ENCODE measurements around the gene NUPR1.
"Not testable (repeated sequence)": the region's sequence is repeated elsewhere in the genome, so short reads cannot be mapped to it uniquely, and the experiment has no call there.

Gene NUPR1

DNA sequence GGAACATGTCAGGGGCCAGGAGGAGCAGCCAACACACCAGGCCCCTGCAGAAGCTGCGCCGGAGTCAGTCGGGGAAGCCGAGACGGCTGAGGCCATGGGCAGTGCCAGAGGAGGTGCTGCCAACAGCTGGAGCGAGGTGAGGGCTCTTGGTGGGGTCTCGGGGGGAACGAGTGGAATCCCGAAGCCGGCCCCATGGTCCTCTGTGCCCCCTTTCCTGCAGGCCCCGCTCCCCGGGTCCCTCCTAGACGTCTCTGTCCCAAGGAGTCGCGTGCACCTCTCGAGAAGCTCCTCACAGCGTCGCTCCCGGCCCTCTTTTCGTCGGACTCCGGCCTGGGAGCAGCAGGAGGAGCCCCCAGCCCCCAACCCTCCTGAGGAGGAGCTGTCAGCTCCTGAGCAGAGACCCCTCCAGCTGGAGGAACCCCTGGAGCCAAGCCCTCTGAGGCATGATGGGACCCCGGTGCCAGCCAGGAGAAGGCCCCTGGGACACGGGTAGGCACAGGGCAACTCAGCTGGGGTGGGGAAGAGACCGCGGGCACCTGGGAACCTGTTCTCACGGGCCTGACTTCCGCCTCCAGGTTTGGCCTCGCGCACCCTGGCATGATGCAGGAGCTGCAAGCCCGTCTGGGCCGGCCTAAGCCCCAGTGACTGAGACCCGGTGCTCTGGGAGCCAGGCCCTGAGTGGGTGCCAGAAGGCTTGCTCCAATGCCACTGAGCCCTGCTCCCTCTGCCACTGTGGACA is 40.7 kb downstream of the NUPR1 start:
- no peak for DNase-seq

DNA sequence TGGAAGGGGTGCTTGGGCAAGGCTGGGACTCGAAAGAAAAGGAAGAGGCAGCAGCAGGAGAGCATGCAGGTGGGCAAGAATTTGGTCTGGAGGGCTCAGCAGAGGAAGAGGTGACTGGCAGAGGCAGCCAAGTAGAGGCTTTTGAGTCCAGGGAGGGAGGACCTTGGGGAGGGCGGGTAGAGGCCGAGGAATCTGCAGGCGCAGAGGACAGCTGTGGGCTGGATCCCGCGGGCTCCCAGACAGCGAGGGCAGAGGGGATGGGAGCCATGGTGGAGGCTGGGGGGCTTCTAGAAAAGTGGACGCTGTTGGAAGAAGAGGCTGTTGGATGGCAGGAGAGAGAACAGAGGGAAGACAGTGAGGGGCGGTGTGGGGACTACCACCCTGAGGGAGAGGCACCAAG is 41.4 kb downstream of the NUPR1 start:
- no peak for DNase-seq

DNA sequence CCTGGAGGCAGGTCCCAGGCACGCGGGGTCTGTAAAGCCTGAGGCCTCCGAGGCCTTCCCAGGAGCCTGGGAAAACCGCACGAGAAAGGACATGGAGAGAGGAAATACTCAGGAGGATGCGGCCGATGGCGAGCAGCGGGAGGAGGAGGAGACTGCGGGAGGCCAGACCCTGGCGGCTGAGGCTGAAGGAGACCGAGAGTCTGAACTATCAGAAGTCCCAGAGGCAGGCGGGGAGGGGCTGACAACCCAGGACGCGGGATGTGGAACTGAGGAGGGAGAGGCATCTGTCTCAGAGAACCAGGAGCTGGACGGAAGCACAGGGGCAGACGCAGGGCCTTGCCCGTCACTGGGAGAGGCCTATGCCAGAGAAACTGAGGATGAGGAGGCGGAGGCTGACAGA is 41.9 kb downstream of the NUPR1 start:
- no peak for DNase-seq

DNA sequence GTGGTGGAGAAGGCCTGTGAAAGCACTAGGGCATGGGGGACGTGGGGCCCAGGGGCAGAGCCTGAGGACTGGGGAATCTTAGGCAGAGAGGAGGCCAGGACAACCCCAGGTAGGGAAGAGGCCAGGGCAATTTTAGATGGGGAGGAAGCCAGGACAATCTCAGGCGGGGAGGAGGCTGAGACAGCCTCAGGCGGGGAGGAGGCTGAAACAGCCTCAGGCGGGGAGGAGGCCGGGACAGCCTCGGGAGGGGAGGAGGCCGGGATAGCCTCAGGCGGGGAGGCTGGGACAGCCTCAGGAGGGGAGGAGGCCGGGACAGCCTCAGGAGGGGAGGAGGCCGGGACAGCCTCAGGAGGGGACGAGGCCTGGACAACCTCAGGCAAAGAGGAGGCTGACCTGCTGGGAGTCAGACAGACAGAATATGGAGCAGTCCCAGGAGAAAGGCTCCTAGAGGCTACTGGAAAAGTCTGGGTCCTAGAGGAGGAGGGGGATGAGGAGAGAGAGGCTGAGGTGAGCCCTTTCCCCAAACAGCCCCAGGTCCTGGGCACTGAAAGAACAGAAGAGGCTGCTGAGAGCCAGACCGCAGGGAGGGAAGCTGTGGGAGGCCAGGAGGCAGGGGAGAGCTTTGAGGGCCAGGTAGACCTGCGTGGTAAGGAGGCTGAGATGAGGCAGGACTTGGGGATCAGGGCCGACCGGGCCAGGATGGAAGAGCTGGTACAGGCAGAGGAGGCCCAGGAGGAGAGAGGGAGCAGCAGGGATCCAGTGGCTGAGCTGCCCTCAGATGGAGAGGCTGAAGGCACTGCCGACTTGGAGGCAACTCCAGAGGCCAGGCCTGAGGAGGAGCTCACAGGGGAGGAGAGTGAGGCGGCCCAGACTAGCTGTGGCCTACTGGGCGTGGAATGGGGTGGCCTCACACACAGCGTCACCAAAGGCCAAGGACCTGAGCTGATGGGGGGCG is 42.7 kb downstream of the NUPR1 start:
- DNase-seq, result no peak

DNA sequence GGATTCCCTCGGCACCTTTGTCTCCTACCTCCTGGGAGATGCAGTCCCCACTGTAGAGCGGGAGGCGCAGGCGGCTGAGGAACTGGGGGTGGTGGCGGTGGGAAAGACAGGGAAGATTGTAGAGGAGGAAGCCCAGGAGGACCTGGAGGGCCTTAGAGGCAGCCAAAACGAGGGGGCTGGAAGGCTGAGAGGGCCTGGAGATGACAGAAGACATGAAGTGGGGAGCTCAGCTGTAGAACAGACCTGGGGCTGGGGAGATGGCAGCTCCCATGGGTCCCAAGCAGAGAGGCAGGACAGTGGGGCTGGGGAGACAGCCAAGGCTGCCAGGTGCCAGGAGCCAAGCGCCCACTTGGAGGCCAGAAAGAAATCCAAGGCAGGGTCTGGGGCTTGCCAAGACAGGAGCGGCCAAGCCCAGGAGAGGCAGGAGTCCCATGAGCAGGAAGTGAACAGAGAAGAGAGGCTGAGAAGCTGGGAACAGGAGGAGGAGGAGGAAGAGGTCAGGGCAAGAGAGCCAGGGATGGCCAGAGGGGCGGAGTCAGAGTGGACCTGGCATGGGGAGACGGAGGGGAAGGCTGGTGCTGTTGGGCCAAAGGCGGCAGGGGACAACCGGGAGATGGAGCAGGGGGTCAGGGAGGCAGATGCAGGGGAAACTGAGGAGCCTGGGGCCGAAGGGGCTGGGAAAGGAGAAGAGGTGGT is 43.5 kb downstream of the NUPR1 start:
- DNase-seq, result no peak

DNA sequence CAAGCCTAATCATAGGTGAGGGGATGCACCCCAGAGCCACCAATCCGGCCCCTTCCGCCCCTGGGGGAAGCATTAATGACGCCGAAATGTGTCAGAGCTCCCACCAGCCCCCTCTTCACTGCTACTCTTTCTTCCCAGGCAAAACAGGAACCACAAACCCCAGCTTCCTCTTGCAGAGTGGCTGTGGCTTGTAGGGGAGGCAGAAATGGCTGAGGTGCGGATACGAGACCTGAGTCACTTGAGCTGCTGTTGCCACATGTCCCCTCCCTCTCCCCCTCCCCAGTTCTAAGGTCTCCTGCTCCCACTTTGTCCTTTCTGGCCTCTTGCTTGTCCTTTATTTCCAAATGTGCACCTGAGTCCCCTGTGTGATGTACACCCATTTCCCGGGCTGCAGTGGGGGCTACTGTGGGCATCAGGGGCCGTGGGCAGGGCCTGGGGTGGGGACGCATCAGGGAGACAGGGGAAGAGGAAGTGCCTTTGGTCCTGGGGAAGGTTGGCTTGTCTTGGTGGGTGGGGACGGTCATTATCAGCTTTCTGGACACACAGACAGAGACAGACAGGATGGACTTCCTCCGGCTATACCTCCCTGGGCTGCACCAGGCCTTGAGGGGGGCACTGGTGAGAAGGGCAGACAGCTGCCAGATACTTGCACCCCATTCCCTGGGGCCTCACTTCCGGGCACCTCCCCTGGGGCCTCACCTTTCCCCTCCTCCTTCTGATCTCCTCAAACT is 44.5 kb downstream of the NUPR1 start, which contains the start of gene APOBR:
TSS of gene APOBR (plus strand) at position 523 of the 731 bp plus-strand sequence. CDS start at position 562, 39 bp downstream.
- DNase-seq, result peak; percentile 96

DNA sequence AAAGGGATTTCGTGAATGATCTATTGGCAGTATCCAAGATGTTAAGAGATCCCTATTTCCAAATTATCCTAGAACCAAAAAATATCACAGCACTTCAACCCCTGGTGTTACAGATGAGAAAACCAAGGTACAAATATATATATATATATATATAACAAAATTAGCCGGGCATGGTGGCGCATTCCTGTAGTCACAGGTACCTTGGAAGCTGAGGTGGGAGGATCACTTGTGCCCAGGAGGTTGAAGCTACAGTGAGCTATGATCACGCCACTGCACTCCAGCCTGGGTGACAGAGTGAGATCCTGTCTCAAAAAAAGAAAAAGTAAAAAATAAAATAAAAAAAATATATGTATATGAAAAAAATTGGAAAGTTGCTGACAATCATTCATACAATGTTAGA is 46.3 kb downstream of the NUPR1 start:
- DNase-seq, result no peak

DNA sequence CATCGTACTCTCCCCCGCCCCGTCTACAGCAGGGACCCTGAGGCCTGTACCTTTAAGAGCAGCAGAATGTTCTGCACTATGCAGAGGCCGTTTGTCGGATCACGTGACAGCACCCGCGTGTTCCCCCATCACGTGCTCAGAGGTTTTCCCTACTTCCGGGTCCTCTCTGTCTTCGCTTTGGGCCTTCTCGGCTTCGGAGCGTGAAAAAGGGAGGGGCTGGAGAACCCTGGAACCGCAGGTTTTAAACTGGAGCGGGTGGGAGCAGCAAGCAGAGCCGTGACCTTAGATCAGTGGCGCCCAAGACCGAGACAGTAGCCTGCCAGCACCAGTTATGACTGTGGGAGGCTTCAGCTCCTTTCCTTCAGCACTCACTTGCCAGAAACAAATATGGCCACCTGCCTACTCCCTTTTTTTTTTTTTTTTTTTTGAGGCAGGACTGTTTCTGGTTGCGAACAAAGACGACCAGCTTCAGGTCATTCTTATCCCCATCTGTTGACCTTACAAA is 46.8 kb downstream of the NUPR1 start, which contains the start of gene CLN3:
TSS of gene CLN3 (minus strand) at position 105 of the 505 bp plus-strand sequence. CDS start 315 bp downstream, outside the sequence.
- DNase-seq, result peak; percentile 96

DNA sequence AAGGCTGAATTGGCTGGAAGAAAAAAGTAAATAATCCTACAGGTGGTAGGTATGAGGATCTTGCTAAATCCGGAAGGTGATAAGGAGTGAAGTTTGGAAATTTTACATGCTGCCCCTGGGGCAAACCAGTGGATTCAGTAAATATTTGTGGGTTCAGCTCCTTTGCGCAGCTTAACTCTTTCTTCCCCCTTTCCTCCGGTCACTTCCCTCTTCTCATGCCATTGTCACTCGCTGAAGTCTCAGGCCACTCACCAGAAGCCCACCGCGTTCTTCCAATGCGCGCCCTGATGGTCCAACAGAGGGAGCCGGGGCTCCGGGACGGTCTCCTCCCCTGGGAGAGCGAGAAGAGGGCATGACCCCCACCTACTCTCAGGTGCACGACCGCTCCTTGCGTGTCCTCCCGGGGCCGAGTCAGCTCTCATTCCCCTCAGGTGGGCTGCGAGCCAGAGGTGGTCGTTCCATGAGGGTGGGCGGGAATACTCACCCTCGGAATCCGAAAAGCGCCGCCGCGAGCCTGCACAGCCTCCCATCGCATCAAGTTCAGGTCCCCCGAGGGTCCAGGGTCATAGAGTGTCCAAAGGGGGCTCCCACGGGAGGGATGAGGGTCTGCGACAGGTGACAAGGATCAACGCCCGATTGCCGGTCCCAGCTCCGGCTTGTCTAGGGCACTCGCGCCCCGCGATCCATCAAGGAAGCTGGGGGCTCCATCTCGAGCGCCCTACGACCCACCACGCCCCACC is 47.4 kb downstream of the NUPR1 start:
- peak; percentile 52 for DNase-seq

DNA sequence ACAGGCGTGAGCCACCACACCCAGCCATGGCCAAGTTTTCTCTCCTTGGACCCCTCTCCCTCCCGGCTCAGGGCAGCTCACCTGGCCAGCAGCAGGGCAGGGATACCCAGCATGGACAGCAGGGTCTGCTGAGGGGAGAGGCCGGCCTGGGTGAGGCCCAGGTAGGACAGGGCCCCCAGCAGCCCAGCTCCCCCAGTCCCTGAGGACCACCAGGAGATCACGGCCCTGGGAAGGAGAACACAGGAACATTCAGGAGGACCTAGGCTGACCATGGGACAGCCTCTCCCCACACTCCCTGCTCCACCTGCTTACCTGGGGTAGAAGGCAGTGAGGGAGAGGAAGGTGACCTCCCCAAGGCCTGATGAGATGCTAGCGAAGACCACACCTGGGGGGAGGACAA is 52.5 kb downstream of the NUPR1 start:
- no peak for DNase-seq

DNA sequence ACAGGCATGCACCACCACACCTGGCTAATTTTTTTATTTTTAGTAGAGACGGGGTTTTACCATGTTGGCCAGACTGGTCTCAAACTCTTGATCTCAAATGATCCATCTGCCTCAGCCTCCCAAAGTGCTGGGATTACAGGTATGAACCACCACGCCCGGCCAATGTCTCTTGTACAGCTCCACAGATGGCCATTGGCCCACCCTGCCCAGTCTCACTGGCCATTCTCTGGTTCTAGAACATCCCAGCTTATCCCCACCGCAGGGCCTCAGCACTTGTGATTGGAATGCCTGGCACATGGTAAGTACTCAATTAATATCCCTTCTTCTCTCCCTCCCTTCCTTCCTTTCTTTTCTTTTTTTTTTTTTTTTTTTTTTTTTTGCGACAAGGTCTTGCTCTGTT is 55.4 kb downstream of the NUPR1 start:
- not testable (repeated sequence) for DNase-seq
